ENCODE results near the gene OBP2B. TPM values are rescaled to one million over a fixed set of nuclear protein-coding genes. Genes with fewer than 3 reads are reported as not detected.

OBP2B gene
- total RNA-seq, 1 donor from 2014 or later = not detected

DNA sequence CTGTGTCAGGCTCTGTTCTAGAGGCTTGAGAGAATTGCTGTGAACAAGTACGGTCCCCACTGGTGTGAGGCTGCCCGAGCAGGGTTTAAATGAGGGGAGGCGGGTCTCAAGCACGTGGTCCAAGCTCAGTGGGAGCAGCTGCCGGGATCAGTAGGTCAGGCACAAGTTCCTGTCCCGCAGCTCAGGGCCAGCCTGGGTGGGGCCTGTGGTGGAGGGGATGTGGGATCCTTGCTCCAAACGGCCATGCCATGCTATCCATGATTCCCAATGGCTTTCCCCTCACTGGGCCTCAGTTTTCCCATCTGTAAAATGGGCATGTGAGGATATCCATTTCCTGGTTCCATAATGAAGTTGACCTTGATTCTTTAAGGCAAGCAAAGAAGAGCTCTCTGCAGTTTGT is 17.1 kb downstream of the OBP2B start:
- DNase-seq (no peak), ATAC-seq (no peak)
- intact Hi-C loops (cut with DNase I) = no loop called here

DNA sequence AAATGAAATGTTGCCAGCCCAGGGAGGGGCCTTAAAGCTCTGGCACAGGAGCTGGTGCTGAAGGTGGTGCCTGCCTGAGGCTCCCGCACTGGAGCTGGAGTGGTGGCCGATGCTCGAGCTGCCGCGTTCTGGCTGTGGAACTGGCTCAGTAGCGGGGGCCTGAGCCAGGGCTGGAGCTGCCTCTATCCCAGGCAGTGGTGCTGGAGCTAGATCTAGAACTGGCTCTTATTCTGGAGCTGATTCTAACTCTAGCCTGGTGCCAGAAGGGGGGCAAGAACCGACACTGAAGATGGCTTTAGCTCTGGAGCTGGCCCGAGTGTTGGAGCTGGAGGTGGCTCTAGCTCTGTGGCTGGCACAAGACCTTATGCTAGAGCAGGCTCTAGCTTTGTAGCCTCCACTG is 19.2 kb downstream of the OBP2B start:
- Histone ChIP-seq H3K27ac (no peak overlapping the region), H3K36me3 (no peaks in the 10 kb centered on the region), H3K9me3 (no peaks in the 10 kb centered on the region), H3K4me1 (peaks cover 5% of the 10 kb centered on the region), H3K27me3 (peaks cover 6% of the 10 kb centered on the region), H3K4me3 (no peak overlapping the region)
- TF ChIP-seq, protein P1, sequence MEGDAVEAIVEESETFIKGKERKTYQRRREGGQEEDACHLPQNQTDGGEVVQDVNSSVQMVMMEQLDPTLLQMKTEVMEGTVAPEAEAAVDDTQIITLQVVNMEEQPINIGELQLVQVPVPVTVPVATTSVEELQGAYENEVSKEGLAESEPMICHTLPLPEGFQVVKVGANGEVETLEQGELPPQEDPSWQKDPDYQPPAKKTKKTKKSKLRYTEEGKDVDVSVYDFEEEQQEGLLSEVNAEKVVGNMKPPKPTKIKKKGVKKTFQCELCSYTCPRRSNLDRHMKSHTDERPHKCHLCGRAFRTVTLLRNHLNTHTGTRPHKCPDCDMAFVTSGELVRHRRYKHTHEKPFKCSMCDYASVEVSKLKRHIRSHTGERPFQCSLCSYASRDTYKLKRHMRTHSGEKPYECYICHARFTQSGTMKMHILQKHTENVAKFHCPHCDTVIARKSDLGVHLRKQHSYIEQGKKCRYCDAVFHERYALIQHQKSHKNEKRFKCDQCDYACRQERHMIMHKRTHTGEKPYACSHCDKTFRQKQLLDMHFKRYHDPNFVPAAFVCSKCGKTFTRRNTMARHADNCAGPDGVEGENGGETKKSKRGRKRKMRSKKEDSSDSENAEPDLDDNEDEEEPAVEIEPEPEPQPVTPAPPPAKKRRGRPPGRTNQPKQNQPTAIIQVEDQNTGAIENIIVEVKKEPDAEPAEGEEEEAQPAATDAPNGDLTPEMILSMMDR (IDR thresholded peaks at IDR 0.05) = no peak
- DNase-seq (peak; percentile 42), ATAC-seq (no peak)
- intact Hi-C loops (cut with DNase I) = loop anchor here (10.0 kb wide), 2 partner anchors 145 to 295 kb away; partner anchors contain the start of gene SURF6

More for the DNA sequence above, 17.1 kb downstream of the OBP2B start:
- no peaks in the 10 kb centered on the region for H3K9me3 ChIP-seq
- no peaks in the 10 kb centered on the region for H3K36me3 ChIP-seq
- no peak overlapping the region for H3K27ac ChIP-seq
- no peaks in the 10 kb centered on the region for H3K4me1 ChIP-seq
- H3K4me3 ChIP-seq = no peak overlapping the region
- peaks cover 10% of the 10 kb centered on the region for H3K27me3 ChIP-seq
- TF ChIP-seq, protein P1 (IDR thresholded peaks at IDR 0.05) = no peak

DNA sequence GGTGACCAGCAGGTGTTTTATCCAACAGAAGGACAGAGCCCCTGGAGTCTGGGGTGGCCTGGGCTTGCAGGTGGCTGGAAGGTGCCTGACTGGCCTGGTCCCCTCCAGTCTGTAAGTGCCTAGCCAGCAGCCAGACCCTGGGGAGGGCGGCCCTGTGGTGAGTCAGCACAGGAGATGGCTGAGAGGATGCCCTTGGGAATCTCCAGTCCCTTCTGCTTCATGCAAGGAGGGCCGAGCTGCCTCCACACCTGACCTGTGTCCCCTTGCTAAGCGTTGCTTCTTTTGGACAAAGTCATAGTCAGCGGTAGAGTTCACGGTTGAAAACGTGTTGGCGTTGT is 20.2 kb downstream of the OBP2B start:
- Histone ChIP-seq H3K27me3 (peaks cover 14% of the 10 kb centered on the region), H3K27ac (no peak overlapping the region), H3K9me3 (no peaks in the 10 kb centered on the region), H3K4me3 (no peak overlapping the region), H3K36me3 (no peaks in the 10 kb centered on the region), H3K4me1 (peaks cover 5% of the 10 kb centered on the region)
- ATAC-seq = no peak
- peak; percentile 38 for DNase-seq
- TF ChIP-seq, protein P1 (IDR thresholded peaks at IDR 0.05) = no peak
- intact Hi-C loops (cut with DNase I) = loop anchor here (10.0 kb wide), 2 partner anchors 146 to 296 kb away; partner anchors contain the start of gene SURF6

DNA sequence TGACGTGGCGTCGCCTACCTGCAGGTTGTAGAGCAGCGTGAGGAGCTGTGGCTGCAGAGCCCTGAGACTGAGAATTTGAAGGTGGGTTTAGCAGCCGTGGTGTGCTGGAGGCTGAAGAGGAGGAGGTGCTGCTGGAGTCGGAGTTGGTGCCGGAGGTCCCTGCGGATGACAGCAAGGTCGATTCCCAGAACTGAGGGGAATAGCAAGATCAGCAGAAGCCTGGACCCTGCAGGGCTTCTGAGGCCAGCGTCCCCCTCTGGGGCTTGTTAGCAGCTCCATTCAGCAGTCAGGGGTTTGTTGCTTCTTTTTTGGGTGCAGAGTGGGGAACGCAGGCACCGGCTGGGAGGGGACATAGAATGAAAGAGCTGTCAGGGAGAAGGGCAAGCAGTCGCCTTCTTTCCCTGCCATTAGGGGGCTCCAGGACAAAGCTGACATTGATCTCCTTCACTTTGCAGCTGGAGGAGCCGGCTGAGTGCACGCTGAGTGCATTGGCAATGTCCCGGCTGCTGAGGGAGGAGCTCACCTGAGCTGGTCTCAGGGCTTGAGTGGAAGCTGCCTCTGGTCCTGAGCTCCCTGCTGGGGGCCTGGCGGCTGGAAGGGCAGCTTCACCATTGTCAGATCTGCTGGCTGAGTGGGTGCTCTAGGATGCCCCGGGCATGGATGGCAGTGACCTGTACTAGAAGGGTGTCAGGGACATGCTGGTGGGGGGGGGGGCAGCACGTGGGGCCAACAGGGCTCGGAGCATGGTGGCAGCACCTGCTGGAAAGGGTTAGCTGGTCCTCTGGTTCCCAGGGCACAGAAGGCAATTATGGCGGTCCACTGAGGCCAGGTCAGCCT is 20.8 kb downstream of the OBP2B start:
- no peak overlapping the region for H3K27ac ChIP-seq
- no peaks in the 10 kb centered on the region for H3K36me3 ChIP-seq
- intact Hi-C loops (cut with DNase I) = loop anchor here (10.0 kb wide), 2 partner anchors 147 to 297 kb away; partner anchors contain the start of gene SURF6
- H3K4me3 ChIP-seq = no peak overlapping the region
- peaks cover 12% of the 10 kb centered on the region for H3K27me3 ChIP-seq
- H3K4me1 ChIP-seq = peaks cover 5% of the 10 kb centered on the region
- ATAC-seq = no peak
- peak; percentile 64 for DNase-seq
- no peaks in the 10 kb centered on the region for H3K9me3 ChIP-seq
- TF ChIP-seq, protein P1 (IDR thresholded peaks at IDR 0.05) = no peak

DNA sequence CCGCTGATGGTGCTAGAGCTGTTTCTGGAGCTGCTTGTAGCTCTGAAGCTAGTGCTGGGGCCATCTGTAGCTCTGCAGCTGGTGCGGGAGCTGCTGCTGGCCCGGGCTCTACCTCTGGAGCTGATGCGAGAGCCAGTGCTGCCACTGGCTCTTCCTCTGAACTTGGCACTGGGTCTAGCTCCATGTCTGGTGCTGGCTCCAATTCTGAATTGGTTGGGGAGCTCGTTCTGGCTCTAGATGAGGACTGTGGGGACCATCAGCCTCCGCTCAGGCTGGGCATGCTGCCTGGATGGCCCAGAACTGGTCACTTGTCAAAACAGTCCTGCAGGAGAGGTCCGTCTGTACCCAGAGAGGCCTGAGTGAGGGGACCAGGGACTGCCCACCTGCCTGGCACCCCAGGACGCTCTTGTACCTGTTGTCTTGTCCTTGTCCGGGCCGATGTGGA is 21.5 kb downstream of the OBP2B start:
- TF ChIP-seq, protein P1 (IDR thresholded peaks at IDR 0.05) = no peak
- intact Hi-C loops (cut with DNase I) = loop anchor here (10.0 kb wide), 2 partner anchors 147 to 297 kb away; partner anchors contain the start of gene SURF6
- Histone ChIP-seq H3K9me3 (no peaks in the 10 kb centered on the region), H3K4me1 (peaks cover 5% of the 10 kb centered on the region), H3K27ac (no peak overlapping the region), H3K27me3 (peaks cover 18% of the 10 kb centered on the region), H3K36me3 (no peaks in the 10 kb centered on the region), H3K4me3 (no peak overlapping the region)
- ATAC-seq (no peak), DNase-seq (peak; percentile 61)

All from upper lobe of right lung (tissue), 1 donor.